T-helper 2 cell treated with Interferon-gamma antibody and Interleukin-4, amounts not matched to agents 100 ng/mL and 5 ng/mL, for 36 hours (primary cell): ENCODE measurements around the gene HCN2. TPM values are rescaled to one million over a fixed set of nuclear protein-coding genes. Genes with fewer than 3 reads are reported as not detected.

Experiments
- intact Hi-C: fragments of 100-400 bp; cut with micrococcal nuclease; formaldehyde crosslinking; loops from one replicate; pipeline ENCODE4 v1.15.1; 2023
- total RNA-seq: library from RNA; stranded (reverse); gene quantifications from 2 replicates; pipeline ENCODE4 v1.2.3, GENCODE V29; 2022

HCN2 gene
- total RNA-seq, 1 donor from 2014 or later: 1.5 TPM

DNA sequence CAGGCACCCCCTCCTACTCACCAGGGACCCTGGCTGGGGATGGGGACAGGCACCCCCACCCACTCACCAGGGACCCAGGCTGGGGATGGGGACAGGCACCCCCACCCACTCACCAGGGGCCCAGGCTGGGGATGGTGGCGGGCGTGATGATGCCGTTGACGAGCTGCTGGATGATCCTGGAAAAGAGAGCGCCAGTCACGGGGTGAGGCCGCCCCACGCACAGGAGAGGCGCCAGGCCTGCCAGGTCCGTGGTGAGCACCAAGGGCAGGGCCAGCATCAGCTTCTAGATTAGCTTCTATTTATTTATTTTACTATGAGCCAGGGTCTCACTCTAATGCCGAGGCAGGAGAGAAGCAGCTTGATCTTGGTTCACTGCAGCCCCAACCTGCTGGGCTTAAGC is 60.4 kb downstream of the HCN2 start:
- intact Hi-C loops: no loop called here

DNA sequence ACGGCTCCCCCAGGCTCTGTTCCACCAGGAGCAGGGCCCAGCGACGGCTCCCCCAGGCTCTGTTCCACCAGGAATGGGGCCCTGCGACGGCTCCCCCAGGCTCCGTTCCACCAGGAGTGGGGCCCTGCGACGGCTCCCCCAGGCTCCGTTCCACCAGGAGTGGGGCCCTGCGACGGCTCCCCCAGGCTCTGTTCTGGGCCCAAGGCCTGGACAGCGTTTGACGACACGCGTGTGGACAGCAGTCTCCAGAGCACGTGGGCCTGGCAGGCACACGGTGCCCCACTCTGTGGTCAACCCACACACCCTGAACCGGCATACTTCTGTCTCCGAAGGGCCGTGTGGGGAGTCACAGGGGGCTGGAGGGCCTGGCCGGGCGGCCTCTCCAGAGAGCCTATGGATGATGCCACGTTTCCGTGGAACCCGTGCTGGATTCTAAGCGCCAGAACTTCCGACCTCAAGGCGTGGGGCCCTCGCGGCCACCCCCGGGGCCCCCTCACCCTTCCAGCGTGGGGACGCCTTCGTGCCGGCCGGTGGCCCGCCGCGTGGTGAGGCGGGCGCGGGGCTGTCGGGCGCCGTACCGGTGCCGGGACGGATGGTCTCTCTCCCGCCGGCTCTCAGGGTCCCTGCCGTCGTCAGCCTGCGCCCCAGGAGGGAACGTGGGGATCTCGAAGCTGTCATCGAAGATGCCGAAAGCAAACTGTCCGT is 61.6 kb downstream of the HCN2 start:
- intact Hi-C loops: no loop called here

DNA sequence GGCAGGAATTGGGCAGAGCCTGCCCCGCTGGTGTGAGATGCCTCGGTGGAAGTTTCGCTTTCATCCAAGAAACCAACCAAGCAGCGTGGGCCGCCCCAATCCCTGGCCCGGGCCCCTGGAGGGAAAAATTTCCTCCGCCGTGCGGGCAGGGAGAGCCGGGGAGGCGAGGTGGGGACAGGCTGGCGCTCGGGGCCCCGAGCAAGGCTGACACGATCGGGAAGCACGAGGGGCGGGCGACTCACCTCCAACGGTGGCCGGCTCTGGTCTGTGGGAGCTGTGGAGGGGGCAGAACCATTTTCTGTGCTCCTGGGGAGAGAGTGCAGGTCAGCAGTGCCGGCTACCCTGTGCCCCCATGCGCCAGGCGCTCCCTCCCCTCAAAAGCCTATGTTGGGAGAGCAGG is 62.3 kb downstream of the HCN2 start:
- intact Hi-C loops: no loop called here

DNA sequence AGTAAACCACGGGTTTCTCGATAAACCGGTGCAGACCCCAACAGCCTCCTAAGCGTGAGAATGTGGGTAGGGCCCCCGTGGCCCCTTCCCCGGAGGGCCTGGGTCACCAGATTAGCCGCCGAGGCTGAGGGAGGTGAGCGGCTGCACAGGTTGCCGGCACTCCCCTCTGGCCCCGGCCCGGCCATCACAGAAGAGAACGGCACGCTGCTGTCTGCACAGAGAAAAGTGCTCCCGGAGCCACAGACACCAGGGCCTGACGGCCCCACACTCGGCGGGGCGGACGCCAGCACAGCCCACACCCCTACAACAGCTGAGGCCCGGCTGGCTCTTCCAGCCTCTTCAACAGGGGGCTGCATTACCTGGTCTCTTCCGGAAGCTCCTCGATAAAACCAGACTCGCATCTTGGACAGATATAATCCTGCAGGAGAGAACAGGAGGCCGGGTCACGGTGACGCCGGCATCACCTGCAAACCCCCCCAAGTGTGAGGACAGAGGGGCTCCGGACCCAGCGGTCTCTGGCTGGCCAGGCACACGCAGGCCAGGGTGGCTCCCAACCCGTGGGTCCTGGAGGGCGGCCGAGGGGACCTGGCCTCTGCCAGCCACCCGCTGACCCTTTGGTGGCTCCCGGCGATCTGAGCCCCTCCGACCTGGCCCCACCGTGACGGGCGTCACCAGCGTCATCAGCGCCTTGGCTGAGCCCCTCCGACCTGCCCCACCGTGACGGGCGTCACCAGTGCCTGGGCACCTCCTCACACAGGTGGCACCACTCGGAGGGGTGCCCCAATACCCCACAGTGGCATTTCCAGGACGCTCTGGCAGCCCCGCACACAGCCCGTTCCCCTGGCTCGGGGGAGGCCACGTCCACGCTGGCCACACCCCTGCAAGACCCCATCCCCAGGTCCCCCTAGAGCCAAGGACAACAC is 63.0 kb downstream of the HCN2 start:
- intact Hi-C loops: no loop called here

DNA sequence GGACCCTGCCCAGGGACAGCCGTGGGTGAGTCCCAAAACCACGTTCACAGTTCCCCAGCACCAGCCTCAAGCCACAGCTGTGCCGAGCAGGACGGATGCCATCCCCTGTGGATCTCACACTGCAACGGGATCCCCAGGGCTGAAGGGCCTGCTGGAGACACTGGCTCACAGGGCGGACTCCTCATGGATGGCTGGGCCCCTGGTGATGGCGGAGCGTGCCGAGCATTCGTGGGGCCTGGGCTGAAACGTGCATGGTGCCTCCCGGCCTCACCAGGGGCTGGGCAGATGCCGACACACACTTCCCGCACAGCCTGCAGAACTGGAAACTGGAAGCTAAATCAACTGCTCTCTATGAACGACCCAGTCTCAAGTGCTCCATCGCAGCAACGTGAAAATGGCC is 63.7 kb downstream of the HCN2 start:
- intact Hi-C loops: no loop called here

DNA sequence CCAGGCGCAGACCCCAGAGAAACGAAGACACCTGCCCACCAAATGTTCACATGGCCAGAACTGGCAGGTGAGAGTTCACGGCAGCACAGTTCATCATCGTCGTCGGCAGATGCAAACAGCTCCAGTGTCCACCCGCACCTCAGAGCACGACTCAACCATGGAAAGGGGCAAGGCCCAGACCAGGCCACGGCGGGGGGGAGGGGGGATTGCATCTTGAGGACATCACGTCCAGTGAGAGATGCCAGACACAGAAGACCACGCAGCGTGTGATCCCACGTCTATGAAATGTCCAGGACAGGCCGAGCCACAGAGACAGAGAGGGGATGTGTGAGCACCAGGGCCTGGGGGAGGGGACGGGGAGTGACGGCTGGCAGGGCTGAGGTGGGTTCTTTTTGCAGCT is 66.0 kb downstream of the HCN2 start:
- intact Hi-C loops: no loop called here

DNA sequence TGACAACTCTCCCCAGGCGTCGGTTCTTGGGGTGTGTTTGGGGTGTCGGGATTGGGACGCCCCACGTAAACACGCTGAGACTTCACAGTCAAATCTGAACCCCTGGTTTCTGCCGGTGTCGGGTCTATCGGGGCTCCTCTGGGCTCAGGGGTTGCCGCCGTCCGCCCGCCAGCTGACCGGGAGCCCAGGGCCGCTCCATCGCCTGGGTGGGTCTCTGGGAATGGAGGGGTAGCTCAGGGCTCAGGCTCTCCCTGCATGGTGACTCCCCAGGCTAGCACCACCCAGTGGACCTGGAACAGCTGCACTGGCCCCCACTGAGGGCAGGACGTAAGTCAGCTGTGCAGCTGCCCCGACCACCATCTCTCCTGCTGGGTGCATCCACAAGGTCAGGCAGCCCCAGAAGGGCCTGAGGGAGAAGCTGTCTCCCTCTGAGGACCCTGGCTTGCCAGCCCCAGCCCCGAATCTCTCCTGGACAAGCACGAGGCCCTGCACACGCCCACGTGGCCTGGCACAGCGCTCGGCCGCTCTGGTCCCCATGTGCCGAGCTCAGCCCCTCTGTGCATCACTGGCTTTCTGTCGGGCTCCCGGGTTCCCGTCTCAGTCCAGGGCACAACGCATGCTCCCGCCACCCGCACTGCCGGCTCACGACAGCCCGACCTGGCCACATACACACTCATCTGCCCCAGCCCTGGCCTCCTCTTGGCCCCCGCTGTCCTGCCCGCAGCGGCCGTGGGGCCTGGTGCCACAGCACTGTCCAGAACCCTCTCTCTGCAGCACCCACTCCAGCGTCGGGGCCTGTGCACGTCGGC is 67.3 kb downstream of the HCN2 start:
- intact Hi-C loops: no loop called here

DNA sequence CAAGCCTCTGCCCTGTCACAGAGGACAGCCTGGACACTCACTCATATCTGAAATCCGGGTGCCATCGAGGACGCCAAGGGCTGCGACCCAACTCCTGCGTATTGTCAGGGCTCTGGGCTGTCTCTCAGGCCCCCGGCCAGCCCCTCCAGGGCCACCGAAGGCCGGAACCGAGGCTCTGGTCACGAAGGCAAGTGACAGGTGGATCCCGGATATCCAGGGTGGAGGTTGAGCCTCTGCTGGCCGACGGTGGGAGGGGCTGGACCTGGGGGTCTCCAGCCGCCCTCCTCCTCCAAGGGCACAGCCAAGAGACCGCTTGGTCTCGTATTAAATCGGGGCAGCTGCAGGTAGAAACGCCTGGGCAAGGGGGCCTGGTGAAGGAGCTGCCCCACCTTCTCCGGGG is 67.9 kb downstream of the HCN2 start:
- intact Hi-C loops: no loop called here

DNA sequence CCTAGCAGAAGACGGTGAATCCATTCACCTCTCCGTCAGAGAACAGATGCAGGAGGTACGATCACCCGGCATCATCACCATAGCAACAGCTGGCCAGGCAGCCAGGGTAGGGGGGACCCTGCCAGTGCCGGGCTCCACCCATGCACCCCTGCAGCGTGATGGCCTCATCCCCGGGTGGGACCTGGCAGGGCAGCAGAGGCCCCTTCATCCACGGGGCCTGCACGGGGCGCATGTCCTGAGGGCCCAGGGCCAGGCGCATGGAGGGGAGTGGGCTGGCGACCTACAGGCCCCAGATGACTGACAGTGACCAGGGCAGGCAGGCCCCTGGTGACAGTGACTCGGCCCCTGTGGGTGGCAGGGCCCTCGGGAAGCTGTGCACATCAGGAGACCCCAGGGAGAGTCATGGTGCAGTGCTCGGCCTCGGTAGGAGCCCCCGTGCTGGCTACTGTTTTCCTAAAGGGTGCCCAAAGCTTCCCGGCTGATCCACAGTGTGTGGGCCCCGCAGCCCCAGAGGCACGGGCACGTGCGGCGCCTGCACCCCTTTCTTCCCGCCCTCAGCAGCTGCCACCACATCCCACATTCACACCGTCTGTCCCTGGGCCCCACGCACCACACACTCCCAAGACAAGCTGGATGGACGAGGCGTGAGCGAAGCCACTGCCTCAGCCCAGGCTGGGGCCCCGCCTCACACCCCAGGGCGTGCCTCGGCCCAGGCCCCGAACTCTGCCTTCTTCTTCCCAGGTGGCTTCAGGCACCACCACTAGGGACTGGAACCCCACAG is 68.6 kb downstream of the HCN2 start:
- intact Hi-C loops: no loop called here

DNA sequence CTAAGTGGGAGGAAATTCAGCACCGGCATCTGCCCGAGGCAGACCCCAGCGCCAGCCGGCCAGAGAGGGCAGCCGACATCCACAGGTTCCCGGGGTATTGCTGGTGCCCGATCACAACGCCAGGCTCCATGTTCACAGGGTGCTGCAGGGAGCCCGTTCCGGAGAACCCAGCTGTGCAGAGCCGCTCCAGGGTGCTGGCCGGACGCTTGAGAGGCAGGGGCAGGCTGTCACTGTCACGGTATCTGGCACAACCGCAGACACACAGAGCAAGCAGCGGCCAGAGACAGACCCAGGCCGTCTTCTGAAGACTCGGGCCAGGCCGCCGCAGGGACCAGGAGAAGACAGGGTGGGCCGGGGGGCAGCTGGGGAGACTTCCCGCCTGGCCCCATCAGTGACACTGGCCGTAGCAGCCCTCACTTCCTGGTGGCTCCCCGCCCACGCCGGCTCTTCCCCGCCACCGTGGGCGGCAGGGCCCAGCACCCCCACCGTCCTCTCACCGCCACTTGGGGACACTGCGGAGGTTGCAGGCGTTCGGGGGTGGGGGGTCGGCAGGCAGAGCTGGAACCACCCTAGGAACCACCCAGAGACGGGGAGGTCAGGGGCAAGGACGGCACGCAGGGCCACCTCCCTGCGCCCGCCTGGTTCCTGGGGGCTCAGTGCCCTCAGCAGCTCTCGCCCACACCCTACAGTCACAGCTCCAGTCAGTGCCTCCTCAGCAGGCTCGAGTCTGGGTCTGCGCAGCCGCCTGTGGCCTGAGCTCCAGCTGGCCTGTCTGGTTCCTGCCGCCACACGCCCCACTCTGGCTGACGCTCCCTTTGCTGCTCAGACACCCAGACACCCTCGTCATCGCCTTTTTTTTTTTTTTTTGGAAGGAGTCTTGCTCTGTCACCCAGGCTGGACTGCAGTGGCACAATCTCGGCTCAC is 69.5 kb downstream of the HCN2 start:
- intact Hi-C loops: no loop called here

DNA sequence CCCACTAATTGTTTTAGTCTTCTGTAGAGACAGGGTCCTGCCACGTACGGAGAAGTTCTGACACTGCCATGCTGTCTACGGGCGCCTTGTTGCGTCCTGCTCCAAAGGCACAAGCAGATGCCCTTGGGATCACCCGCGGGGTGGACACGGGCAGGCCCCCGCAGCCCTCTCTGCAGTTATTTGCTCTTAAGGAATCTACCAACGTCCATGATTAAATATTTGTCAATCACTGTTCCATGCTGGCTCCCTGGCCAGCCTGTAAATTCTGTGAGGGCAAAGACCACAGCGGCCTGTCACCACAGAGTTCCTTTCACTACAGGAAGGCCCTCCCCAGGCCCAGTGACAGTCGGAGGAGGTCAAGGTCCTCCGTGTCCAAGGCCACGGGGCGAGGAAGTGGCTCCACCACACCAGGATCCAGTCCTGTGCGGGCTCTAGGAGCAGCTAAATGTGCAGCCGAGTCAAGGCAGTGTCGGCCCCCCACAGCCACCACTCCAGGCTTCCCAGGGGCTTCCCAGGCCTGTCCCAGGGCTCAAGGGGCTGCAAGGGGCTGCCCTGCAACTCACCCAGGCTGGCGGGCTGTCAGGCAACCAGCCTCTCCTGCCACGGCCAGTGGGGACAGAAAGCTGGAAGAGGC is 71.2 kb downstream of the HCN2 start:
- intact Hi-C loops: no loop called here

DNA sequence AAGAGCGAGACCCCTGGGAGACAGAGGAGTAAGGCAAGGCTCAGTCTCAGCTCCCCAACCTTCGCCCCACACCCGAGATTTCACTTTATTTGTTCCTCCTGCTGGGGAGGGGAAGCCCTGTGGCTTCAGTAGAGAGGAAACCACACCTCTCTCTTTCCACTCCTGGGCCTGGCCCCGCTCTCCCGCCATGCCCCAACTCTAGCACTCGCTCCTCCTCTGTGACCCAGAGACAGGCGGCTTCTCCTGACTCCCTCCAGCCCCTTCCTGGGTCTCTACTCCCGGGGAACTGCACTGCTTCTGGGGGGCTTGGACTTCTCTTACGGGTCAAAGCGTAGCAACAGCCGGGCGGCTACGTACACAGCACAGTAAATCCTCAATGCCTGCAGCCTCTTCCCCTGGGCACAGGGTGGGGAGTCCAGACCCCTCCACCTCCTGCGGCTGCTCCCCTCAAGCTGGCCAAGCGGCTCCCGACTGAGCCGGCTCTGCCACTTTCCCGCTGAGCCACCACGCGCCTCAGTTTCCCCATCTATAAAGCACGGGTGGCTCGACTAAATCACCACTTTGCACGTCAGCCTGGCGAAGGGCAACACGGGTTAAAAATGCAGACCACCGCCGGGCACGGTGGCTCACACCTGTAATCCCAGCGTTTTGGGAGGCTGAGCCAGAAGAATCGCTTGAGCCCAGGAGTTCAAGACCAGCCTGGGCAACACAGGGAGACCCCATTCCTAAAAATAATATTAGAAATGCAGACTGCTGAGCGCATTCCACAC is 71.9 kb downstream of the HCN2 start:
- intact Hi-C loops: loop anchor here (2.0 kb wide), 1 partner anchor 151 kb away; no protein-coding TSS in a partner anchor

DNA sequence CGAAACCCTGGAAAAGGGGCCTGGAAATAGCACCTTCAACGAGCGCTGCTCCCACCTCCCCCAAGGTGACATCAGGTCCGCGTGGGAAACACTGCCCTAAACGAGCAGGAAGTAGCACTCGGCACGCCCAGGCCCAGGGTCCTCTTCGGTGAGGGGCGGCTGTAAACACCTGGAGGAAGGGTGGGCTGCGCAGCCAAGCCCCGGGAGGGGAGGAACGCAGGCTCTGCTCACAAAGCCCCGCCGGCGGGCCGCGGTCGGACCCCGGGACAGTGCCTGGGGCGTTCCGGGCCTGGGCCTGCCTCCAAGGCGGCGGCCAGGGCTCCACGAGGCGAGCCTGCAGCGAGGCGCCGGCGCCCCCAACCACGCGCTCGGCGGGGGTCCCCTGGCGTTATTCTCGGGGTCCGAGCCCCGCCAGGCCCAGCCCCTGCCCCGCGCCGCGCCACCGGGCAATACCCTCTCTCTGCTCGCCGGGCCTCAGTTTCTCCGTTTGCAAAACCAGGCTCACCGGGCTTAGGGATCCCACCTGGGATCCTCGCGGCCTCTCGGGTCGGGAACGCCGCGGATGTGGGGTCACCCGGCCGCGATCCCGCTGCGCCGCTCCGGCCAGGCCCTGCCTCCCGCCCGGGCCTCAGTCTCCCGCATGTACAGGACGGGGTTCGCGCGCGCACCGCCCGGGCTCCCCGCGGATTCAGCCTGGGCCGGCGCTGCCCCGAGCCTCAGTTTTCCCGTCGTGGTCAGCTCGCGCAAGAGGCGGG is 72.7 kb downstream of the HCN2 start:
- intact Hi-C loops: loop anchor here (2.0 kb wide), 1 partner anchor 152 kb away; no protein-coding TSS in a partner anchor

DNA sequence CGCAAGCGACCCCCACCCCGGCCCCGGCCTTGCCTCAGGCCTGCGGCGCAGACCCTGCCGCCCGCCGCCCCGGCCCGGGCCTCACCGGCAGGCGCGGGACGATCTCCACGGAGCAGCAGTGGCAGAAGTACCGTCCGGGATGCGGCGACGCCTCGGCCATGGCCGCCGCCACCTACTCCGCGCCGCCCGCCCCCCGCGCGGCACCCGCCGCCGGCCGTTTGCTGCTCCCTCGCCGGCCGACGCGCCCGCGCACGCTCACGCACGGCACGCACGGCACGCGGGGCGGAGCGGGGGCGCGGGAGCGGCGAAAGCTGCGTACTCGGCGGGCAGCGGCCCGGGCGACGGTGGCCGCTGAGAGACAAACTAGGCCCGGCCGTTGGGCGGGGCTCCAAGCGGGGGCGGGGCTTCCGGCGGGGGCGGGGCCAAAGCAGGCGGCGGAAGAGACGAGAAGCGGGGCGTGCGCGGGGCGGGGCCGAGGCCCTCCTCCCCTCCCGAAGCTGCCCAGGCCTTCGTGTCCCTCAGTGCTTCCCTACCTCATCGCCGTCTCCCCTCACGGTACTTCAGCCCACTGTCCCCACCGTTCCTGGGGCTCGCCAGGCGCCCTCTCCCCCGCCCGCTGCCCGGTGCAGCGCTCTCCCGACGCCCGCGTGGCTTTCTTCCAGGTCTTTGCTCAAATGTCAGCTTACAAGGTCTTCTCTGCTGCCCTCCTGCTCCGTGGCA is 73.4 kb downstream of the HCN2 start, which contains the start of gene RNF126:
RNF126 (minus strand) TSS at position 253 of the 720 bp plus-strand sequence; CDS start at position 160, 93 bp downstream.
- intact Hi-C loops: loop anchor here (1.0 to 2.0 kb wide), 5 partner anchors 17 to 152 kb away; partner anchors contain the start of genes BSG, POLRMT and PTBP1

DNA sequence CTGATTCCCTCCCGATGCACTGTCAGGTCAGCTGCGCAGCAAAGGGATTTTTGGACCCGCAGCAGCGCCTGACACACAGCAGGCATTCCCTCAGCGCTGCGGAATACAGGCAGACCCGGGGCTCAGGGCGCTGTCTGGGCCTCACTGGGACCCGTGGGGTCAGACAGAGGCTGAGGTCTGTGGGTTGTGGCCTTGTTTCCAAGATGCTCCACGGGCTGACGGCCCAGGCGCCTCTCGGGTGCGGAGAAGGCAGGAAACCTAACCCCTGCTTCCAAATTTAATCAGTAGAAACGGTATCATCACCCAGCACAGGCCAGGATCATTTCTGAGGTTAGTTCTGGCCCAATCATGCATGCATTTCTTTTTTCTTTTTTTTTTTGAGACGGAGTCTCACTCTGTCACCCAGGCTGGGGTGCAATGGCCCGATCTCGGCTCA is 74.0 kb downstream of the HCN2 start:
- intact Hi-C loops: loop anchor here (1.0 to 2.0 kb wide), 5 partner anchors 17 to 153 kb away; partner anchors contain the start of genes BSG, POLRMT and PTBP1

DNA sequence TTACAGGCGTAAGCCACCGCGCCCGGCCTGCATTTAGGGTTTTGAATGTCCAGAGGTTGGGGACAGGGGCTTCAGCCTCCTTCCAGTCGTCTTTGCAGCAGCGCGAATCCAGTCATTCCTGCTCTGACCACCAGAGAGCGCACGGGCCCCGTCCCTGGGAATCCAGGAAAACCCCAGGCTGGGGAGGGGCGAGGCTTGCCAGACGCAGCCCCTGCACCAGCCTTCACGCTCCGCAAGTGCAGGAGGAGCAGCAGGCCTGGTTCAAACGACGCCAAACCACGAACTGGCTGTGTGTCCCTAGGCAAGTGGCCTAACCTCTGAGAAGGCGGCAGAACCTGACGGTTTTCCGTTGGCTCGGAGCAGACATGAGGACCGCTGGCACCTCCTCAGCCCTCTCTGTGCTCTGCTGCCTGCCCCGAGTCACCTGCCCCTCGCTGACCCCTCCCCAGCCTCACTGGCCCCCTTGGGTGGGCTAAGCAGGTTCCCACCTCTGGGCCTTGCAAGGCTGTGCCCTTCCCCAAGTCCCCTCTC is 75.3 kb downstream of the HCN2 start:
- intact Hi-C loops: loop anchor here (1.0 kb wide), 1 partner anchor 69 kb away; no protein-coding TSS in a partner anchor
